H54 (cell line): ENCODE data around the gene TFRC.
"Not testable (repeated sequence)": the region's sequence is repeated elsewhere in the genome, so short reads cannot be mapped to it uniquely, and the experiment has no call there.

Source experiments
- DNase-seq: peaks from one replicate; pipeline ENCODE4 v3.0.0; 2011; ENCODE audit warnings: low spot score, mixed read lengths; ENCODE audit not compliant: insufficient read length
- FAIRE-seq: peaks from 3 replicates; lab custom pipeline; 2011; peaks lifted over from hg19 to GRCh38; lab: Jason Lieb, UNC
- POLR2A ChIP-seq: IDR thresholded peaks from 2 replicates; pipeline ENCODE4 v1.6.1; 2011; ENCODE audit warnings: low read depth, mild to moderate bottlenecking, low read length

Gene TFRC

DNA sequence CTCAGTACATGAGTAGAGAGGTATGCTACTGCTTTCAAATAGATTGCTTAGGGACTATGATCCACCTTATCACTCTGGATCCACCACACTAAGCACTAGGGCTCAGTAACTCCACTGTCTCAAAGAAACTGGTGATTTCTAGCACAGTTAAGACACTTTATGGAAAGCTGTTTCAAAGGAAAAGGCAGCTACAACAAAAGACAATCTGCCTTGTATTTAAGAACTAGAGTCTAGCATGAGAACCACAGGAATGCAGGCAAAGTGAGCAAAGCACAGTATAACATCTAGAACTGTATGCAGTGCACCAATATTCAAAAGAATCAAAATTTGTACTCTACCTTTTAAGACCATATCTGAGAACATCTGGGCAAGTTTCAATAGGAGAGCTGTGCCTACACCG, 17.9 kb downstream of the TFRC start:
- FAIRE-seq: peak; percentile 55
- TF ChIP-seq POLR2A: no peak

DNA sequence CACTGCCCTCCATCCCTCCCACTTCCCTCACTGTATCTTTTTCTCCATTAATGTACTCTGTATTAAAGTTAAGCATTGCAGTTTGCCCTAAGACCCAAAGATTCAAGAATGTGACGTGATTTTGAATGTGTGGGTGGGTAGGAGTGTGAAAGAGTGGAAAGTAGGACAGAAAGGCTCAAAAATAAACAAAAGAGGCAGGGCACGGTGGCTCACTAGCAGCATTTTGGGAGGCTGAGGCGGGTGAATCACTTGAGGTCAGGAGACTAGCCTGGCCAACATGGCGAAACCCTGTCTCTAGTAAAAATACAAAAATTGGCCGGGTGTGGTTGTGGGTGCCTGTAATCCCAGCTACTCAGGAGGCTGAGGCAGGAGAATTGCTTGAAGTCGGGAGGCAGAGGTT, 18.4 kb downstream of the TFRC start:
- DNase-seq (no peak), FAIRE-seq (no peak)
- no peak for TF ChIP-seq POLR2A

More for the DNA sequence above, 17.9 kb downstream of the TFRC start:
- no peak for DNase-seq

DNA sequence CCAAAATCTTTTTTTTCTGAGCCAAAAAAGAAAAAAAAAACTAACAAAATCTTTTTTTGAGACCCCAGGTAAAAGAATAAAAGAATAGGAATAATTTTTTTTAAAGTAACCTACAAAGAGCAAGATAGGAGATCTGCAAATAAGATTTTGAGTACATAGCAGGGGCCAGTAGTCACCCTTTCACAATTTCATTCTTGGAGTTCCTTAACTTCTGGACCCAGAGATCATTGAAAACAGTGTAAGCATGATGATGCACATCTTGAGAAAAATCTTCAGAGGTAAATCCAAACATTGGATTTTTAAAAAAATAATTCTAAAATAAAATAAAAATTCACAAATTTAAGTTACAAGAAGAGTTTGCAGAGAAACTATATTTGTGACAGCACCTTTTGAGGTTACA, 18.8 kb downstream of the TFRC start:
- FAIRE-seq (no peak), DNase-seq (no peak)
- no peak for TF ChIP-seq POLR2A

DNA sequence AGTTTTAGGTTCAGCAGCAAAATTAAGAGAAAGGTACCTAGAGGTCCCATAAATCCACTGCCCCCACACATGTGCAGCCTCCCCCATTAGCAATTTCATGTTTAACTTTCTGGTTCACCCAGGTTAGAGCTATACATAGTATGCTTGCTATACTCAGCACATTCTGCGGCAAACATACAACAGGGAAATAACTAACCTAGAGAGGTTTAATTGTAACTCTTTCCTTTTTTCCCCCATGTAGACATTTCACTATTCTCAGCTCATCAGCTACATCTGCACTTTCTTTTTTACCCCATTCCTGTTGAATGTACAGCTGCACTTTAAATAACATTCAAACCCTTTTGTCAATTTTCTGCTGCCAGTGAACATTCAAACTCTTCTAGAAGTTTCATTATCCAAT, 21.1 kb downstream of the TFRC start:
- DNase-seq: no peak
- FAIRE-seq: no peak
- TF ChIP-seq POLR2A: no peak

DNA sequence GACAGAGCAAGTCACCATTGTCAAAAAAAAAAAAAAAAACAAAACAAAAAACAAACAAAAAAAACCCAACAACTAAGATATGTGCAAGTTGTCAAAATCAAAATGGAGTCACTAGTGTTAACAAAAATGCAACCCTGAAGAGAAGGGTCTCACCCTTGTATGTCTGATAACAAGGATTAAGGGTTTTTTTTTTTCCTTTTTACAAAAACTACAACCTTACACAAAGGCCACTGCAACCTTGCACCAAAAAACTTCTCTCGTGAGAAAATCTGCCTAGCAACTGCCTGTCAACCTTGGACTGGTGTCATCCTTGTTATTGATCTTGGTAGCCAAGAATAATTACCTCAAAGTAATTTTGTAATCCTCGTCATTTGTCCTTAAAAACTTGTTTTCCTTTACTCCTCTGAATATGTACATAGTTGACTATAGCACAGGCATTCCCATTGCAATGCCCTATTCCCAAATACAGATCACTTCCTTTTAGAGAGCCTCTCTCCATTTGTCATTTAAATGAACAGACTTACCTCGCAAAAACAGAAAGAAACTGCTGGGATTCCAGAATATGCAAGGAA, 24.0 kb downstream of the TFRC start:
- DNase-seq (no peak), FAIRE-seq (peak; percentile 23)
- TF ChIP-seq POLR2A: no peak

DNA sequence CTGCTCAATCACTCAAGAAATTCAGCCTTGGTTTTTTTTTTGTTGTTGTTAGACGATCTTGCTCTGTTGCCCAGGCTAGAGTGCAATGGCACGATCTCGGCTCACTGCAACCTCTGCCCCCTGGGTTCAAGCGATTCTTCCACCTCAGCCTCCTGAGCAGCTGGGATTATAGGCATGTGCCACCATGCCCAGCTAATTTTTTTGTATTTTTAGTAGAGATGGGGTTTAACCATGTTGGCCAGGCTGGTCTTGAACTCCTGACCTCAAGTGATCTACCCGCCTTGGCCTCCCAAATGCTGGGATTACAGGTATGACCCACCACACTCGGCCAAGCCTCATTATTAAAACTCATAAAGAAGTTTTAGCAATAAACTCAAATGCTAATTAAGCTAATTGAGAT, 25.5 kb downstream of the TFRC start:
- not testable (repeated sequence) for FAIRE-seq, DNase-seq

DNA sequence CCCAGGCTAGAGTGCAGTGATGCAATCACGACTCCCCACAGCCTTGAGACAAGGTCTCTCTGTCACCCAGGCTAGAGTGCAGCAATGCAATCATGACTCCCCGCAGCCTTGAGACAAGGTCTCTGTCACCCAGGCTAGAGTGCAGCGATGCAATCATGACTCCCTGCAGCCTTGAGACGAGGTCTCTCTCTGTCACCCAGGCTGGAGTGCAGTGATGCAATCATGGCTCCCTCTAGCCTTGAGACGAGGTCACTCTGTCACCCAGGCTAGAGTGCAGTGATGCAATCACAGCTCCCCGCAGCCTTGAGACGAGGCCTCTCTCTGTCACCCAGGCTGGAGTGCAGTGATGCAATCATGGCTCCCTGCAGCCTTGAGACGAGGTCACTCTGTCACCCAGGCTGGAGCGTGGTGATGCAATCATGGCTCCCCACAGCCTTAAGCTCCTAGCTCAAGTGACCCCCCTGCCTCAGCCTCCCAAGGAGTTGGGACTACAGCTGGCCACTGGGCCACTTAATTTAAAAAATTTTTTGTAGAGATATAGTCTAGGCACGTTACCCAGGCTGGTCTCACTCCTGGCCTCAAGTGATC, 26.1 kb downstream of the TFRC start:
- TF ChIP-seq POLR2A: no peak
- no peak for DNase-seq
- FAIRE-seq: no peak

DNA sequence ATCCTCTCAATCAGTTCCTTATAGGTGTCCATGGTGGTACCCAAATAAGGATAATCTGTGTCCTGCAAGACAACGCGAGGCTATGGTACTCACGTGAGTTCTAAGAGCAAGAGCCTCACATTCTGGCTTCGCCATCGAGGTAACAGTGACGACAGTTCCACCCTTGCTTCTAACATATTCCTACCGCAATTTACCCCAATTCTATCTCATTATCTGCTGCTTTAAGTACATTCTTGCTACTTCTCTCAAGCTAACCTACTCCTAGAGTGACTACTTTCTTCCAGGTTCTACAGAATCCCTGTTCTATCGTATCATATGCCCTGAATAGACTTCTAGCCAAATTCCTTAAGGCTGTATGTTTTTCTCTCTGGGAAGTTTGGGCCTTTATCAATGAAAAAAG, 26.6 kb downstream of the TFRC start:
- no peak for TF ChIP-seq POLR2A
- FAIRE-seq: no peak
- no peak for DNase-seq

DNA sequence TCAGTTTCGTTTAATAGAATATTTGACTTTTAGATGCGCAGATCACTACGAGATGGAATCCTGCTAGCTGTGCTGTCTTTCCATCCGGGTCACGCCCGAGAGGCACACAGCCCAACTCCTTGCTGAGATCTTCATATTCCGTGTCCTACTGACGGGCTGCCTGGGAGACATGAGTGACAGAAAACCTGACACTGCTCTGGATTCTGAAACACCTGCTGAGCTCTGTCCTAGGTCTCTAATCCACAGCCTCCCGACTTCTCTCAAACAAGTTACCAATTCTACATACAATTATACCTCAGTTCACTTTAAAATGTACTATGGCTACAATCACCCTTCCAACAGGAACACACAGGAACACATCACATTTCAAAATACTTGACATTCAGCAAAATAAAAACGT, 27.2 kb downstream of the TFRC start:
- TF ChIP-seq POLR2A: no peak
- DNase-seq (no peak), FAIRE-seq (no peak)

DNA sequence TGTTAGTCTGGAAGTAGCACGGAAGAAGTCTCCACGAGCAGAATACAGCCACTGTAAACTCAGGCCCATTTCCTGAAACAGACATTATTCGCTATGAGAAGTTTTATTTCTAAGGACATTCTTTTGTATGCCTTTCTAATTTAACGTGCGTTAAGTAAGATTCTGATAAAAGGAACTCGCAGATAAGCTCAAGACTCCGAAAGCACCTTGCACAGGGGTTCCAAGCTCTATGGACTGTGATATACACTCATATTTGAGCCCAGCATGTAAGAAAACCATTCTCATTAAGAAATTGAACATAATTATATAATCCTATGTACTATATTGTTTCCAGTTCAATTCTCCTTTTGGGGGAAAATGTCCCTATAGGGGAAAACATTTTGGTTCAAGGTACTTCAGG, 28.4 kb downstream of the TFRC start:
- DNase-seq (no peak), FAIRE-seq (no peak)
- TF ChIP-seq POLR2A: no peak

DNA sequence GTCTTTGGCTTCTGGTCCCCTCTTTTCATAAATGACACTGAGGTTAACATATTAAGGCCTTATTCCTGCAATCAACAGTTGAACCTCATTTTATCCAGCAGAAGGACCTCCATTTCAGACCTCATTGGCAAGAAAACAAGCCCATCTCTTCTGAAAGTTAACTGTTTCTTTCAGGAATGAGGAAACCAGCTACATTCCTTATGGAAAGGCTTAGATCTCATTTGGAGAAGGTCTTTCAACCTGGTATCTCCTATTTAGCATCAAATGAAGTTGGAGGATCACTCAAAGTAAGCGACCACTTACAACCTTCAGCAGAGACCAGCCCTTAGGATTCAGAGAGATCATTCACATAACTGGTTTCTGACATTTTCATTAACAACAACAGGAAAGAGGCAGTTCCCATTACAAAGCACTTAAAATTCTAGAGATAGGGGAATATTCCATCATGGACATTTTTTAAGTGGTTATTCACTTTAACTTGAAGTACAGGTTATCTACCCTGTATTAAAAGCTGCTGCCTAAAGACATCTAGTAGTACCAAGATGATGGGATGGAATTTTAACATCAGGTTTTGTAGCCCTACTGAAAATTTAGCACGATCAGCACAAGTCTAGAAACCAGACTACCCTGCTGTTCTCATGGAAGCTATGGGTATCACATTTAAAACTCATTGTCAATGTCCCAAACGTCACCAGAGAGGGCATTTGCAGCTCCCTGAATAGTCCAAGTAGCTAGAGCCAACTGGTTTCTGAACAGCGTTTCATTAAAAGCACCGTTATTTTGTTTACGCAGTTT, 30.4 kb downstream of the TFRC start:
- no peak for TF ChIP-seq POLR2A
- no peak for DNase-seq
- FAIRE-seq: no peak

DNA sequence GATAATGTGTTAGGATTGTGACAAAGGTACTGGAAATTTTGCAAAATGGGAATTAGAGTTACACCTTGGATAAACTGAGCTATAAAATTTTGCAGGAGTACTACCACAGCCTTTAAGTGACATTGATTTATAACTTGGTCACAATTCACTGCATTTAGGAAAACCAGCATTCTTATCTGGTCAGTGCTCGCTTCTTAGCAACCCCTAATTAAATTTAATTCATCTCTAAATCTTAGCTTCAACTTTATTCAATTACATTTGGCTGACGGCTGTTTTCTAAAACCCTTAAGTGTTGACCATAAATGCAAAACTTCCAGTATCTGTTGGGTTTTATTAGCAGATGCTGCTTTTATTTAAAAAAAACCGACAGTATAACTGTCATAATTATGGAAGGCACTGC, 31.3 kb downstream of the TFRC start:
- FAIRE-seq (no peak), DNase-seq (no peak)
- TF ChIP-seq POLR2A: no peak

DNA sequence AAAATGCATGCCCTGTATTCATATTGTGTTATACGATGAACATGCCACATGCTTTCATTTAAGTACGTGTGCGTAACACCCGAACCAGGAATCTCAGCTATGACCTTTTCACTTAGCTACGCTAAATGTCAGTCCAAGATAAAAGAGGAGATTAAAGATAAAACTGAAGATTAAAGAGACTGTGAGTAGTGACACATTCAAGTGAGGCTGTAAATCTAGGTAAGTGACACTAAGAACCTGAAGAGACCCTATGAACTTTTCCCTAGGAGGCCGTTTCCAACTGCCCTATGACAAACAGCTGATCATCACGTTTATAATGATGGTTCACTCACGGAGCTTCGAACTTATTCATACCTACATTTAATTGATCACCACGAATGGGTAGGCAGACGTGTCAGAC, 32.2 kb downstream of the TFRC start:
- DNase-seq (no peak), FAIRE-seq (no peak)
- TF ChIP-seq POLR2A: no peak

DNA sequence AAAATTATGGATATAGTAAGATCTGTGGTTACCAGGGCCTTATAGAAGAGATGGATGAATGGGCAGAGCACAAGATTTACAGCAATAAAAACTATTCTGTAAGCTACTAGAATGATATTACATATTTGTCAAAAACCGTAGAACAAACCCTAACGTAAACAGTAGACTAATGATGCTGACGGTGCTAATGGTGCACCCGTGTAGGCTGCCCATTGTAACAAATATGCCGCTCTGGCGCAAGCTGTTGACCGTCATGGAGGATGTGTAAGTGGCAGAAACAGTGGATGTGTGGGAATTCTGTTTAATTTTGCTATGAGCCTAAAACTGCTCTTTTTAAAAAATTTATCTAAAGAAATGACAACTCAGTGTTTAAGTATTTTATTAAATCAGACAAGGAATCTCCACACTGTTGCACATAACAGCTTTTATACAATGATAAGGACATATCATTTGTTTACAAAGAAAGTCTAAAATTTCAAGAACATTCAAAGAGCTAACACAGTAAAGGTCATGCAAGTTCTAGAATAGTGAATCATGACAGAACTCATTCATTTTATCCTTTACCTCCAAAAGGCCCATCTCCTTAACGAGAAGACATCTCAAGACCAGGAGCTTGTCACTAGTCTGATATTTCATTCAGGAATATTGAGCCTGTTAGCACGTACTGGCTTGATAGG, 32.8 kb downstream of the TFRC start:
- TF ChIP-seq POLR2A: no peak
- FAIRE-seq (no peak), DNase-seq (no peak)
